K562 (cell line): ENCODE results near the gene NFATC2. TPM values are rescaled to one million over a fixed set of nuclear protein-coding genes. Genes with fewer than 3 reads are reported as not detected.

ENCODE experiments used
- CBFB ChIP-seq: sonication (generic); formaldehyde crosslinking; IDR thresholded peaks from 2 replicates; pipeline ENCODE4 v1.4.0; 2020; ENCODE audit warnings: mild to moderate bottlenecking, missing genetic modification reagents
- CEBPB ChIP-seq: fragments of 450-650 bp; IDR thresholded peaks from 2 replicates; pipeline ENCODE4 v1.6.1; 2016; ENCODE audit warnings: missing genetic modification characterization, missing compliant biosample characterization
- CREB5 ChIP-seq: fragments of 250-450 bp; sonication (Bioruptor Pico); IDR thresholded peaks from 2 replicates; pipeline ENCODE4 v1.5.0; 2020; ENCODE audit warnings: mild to moderate bottlenecking
- ELF1 ChIP-seq: fragments of 200-800 bp; sonication (Bioruptor generic); IDR thresholded peaks from 2 replicates; pipeline ENCODE4 v1.6.1; 2016; ENCODE audit warnings: missing genetic modification characterization, missing compliant biosample characterization
- GABPB1 ChIP-seq: sonication (generic); formaldehyde crosslinking; IDR thresholded peaks from 2 replicates; pipeline ENCODE4 v1.8.0; 2022; ENCODE audit warnings: mild to moderate bottlenecking, missing genetic modification reagents
- MAZ ChIP-seq, 2 experiments: fragments of 450-650 bp in 1 of 2; sonication (generic) in 1 of 2; formaldehyde crosslinking; IDR thresholded peaks in 1 of 2; conservative IDR thresholded peaks in 1 of 2; 2 replicates each; pipeline versions ENCODE4 v1.4.0 to v1.5.0; 2020; ENCODE audit warnings: mild to moderate bottlenecking in 1 of 2, missing genetic modification reagents in 1 of 2
- MITF ChIP-seq: IDR thresholded peaks from 2 replicates; pipeline ENCODE4 v1.6.1; 2014; ENCODE audit warnings: antibody characterized with exemption
- NFRKB ChIP-seq: fragments of 450-650 bp; IDR thresholded peaks from 2 replicates; pipeline ENCODE4 v1.6.1; 2016; ENCODE audit warnings: low read depth
- PRDM10 ChIP-seq: fragments of 450-650 bp; IDR thresholded peaks from 2 replicates; pipeline ENCODE4 v1.6.1; 2018; ENCODE audit not compliant: partially characterized antibody
- SMAD2 ChIP-seq: fragments of 150-350 bp; IDR thresholded peaks from 2 replicates; pipeline ENCODE4 v1.6.1; 2014; ENCODE audit warnings: low read depth, mild to moderate bottlenecking, low read length
- THRAP3 ChIP-seq: fragments of 450-650 bp; IDR thresholded peaks from 2 replicates; pipeline ENCODE4 v1.6.1; 2016; ENCODE audit warnings: mild to moderate bottlenecking, inconsistent platforms, borderline replicate concordance
- ZNF280B ChIP-seq: fragments of 250-450 bp; sonication (Bioruptor Pico); IDR thresholded peaks from 2 replicates; pipeline ENCODE4 v1.5.1; 2021; ENCODE audit warnings: mild to moderate bottlenecking
- ZNF644 ChIP-seq: fragments of 200-800 bp; sonication (Bioruptor generic); IDR thresholded peaks from 2 replicates; pipeline ENCODE4 v1.6.1; 2016; ENCODE audit warnings: low read depth, missing genetic modification characterization, missing compliant biosample characterization
- ZNF668 ChIP-seq: fragments of 250-450 bp; sonication (Bioruptor Pico); IDR thresholded peaks from 2 replicates; pipeline ENCODE4 v1.8.0; 2022; ENCODE audit warnings: mild to moderate bottlenecking, inconsistent platforms
- ZNF695 ChIP-seq: fragments of 450-650 bp; formaldehyde crosslinking; IDR thresholded peaks from 2 replicates; pipeline ENCODE4 v1.4.0; 2020; ENCODE audit warnings: mild to moderate bottlenecking, moderate library complexity
- ZNF780A ChIP-seq: fragments of 250-450 bp; sonication (Bioruptor Pico); IDR thresholded peaks from 2 replicates; pipeline ENCODE4 v1.5.0; 2021; ENCODE audit warnings: mild to moderate bottlenecking
- polyA plus RNA-seq, 8 experiments: library from polyadenylated mRNA; depleted of rRNA in 4 of 8; stranded (reverse) in 5 of 8; unstranded in 3 of 8; fragments of >200 nt; fragmentation: Nextera tagmentation in 2 of 8; fragmentation: Illumina TruSeq in 1 of 8; extraction: Ambion mirVana in 2 of 8; extraction: Trizol in 1 of 8; gene quantifications; 2 replicates each; pipeline versions ENCODE4 v1.2.1 to v1.2.3, GENCODE V29; 2011 to 2014; ENCODE audit warnings: inconsistent platforms in 1 of 8, missing spikeins in 1 of 8
- total RNA-seq, 7 experiments: library from RNA; depleted of rRNA in 6 of 7; stranded (reverse); fragments of >200 nt in 6 of 7; fragmentation: Illumina TruSeq in 2 of 7; extraction: Trizol in 2 of 7; gene quantifications; 2 replicates each; pipeline versions ENCODE4 v1.2.1 to v1.2.3, GENCODE V29; 2011 to 2021; ENCODE audit warnings: low replicate concordance in 1 of 7
- TF ChIP-seq, protein P1 (sequence below): fragments of 250-450 bp; sonication (Bioruptor Pico); IDR thresholded peaks from 2 replicates; pipeline ENCODE4 v1.5.0; 2020; ENCODE audit warnings: mild to moderate bottlenecking, borderline replicate concordance

Gene NFATC2
- total and polyA plus RNA-seq, 9 of the 15 experiments (the other 6 are each of a cell fraction or from before 2014, with no cell fraction given), result 1.9 to 11.2 (median 3.0) TPM

DNA sequence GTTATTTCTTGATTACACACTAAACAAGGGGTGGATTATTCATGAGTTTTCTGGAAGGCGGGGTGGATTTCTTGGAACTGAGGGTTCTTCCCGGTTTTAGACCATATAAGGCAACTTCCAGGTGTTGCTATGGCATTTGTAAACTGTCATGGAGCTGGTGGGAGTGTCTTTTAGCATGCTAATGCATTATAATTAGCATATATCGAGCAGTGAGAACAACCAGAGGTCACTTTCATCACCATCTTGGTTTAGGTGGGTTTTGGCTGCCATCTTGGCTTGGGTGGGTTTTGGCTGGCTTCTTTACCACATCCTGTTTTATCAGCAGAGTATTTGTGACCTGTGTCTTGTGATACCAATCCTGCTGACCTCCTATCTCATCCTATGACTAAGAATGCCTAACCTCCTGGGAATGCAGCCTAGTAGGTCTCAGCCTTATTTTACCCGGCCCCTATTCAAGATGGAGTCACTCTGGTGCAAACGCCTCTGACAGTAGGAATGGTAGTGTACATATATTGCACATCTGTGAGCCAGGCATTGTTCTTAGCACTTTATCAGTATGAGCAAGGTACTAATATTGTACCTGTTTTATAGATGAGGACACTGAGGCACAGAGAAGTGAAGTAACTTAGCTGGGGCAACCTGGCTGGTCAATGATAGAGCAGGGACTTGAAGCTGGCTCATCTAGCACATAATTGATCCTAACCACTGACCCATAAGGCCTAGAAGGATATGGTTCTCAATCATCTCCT, 203.7 kb downstream of the NFATC2 start (continued):
- peak; percentile 91 for TF ChIP-seq ZNF280B (CRISPR knock-in tag)
- TF ChIP-seq, protein P1, sequence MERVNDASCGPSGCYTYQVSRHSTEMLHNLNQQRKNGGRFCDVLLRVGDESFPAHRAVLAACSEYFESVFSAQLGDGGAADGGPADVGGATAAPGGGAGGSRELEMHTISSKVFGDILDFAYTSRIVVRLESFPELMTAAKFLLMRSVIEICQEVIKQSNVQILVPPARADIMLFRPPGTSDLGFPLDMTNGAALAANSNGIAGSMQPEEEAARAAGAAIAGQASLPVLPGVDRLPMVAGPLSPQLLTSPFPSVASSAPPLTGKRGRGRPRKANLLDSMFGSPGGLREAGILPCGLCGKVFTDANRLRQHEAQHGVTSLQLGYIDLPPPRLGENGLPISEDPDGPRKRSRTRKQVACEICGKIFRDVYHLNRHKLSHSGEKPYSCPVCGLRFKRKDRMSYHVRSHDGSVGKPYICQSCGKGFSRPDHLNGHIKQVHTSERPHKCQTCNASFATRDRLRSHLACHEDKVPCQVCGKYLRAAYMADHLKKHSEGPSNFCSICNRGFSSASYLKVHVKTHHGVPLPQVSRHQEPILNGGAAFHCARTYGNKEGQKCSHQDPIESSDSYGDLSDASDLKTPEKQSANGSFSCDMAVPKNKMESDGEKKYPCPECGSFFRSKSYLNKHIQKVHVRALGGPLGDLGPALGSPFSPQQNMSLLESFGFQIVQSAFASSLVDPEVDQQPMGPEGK, result peak; percentile 99
- peak; percentile 64; the same call in 1 of the 2 replicates for TF ChIP-seq GABPB1 (CRISPR knock-in tag)
- no peak for TF ChIP-seq THRAP3
- TF ChIP-seq CEBPB (tag), result peak; percentile 73
- no peak for TF ChIP-seq SMAD2
- TF ChIP-seq PRDM10, result no peak
- peak; percentile 88 for TF ChIP-seq MITF
- peak; percentile 98 for TF ChIP-seq CREB5 (CRISPR knock-in tag)
- peak in 1 of 2 experiments; percentile 100; a peak in 2 of 4 replicates for TF ChIP-seq MAZ (CRISPR knock-in tag; conservative IDR thresholded peaks at IDR 0.05 in 1 of 2, IDR thresholded peaks at IDR 0.05 in 1 of 2)
- TF ChIP-seq ZNF668 (CRISPR knock-in tag), result peak; percentile 99
- peak; percentile 100 for TF ChIP-seq ZNF644 (tag)
- peak; percentile 96 for TF ChIP-seq ZNF780A (CRISPR knock-in tag)
- no peak; the same call in 1 of the 2 replicates for TF ChIP-seq ELF1
- TF ChIP-seq CBFB (CRISPR knock-in tag), result no peak
- TF ChIP-seq NFRKB, result peak; percentile 86
- TF ChIP-seq ZNF695 (CRISPR knock-in tag), result peak; percentile 99
